HEK293T (cell line): ENCODE results near the gene MPLKIP.

Source experiments
- BHLHE40 ChIP-seq: fragments of 450-650 bp; IDR thresholded peaks from 2 replicates; pipeline ENCODE4 v1.6.1; 2016; ENCODE audit warnings: mild to moderate bottlenecking, moderate library complexity, borderline replicate concordance
- FOXK2 ChIP-seq: fragments of 450-650 bp; IDR thresholded peaks from 2 replicates; pipeline ENCODE4 v1.6.1; 2016; ENCODE audit warnings: mild to moderate bottlenecking
- SUZ12 ChIP-seq: fragments of 450-650 bp; IDR thresholded peaks from 2 replicates; pipeline ENCODE4 v1.6.1; 2016; ENCODE audit warnings: mild to moderate bottlenecking
- TF ChIP-seq, protein P1 (sequence below): fragments of 450-650 bp; IDR thresholded peaks from 2 replicates; pipeline ENCODE4 v1.6.1; 2016

DNA sequence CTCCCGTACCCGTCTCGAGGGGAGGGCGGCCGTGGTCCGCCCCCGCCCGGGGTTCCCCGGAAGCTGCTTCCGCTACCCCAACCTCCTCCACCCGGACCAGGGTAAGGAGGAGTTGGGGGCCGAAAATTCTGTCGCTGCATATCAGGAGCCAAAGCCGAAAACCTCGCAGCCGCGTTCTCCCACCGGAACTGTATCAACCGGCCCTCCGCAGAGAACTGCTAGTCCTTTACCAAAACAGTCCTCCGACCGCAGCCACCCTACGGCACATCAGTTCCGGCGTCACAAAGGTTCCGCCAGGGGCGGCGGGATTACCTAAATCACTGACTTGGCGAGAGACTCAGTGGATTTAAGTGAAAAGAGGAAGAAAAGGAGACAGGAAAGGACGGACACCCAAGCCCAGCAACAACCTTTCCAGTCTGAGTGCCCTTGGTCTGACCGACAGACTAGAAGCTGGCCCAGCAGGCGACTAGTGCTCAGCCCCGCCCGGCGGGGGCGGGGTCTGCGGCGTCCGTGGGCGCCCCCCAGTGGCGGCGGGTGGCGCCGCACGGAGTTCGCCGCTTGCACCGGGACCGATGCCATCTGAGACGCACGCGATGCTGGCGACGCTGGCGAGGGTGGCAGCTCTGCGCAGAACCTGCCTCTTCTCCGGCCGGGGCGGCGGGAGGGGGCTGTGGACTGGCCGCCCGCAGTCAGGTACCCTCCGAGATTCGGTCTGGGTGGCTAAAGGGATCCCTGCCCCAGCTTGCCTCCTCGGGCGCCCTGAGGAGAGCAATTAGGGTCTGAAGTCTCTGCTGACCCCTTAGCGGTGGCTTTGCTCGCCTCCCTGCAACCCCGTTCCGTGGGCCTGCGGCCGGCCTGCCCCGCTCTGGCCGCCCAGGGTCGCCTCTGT is at the start of gene MPLKIP, which contains the start of gene SUGCT:
- TF ChIP-seq BHLHE40 (no peak), SUZ12 (no peak), FOXK2 (0 out of 2 replicates have a peak, but pooled peaks have one; percentile 23)
- TF ChIP-seq, protein P1, sequence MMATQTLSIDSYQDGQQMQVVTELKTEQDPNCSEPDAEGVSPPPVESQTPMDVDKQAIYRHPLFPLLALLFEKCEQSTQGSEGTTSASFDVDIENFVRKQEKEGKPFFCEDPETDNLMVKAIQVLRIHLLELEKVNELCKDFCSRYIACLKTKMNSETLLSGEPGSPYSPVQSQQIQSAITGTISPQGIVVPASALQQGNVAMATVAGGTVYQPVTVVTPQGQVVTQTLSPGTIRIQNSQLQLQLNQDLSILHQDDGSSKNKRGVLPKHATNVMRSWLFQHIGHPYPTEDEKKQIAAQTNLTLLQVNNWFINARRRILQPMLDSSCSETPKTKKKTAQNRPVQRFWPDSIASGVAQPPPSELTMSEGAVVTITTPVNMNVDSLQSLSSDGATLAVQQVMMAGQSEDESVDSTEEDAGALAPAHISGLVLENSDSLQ = no peak
